SU-DHL-6 (cell line): ENCODE data around the gene RAP1GAP2.

ENCODE experiments used
- H2AFZ ChIP-seq: fragments of 200-600 bp; sonication (generic); 2 replicates; pipeline ENCODE4 v1.6.1; 2014; ENCODE audit warnings: low read depth, mild to moderate bottlenecking, moderate library complexity, mixed read lengths, antibody characterized with exemption, low read length; ENCODE audit not compliant: severe bottlenecking
- H3F3A ChIP-seq: fragments of 200-600 bp; shearing (Covaris generic); 2 replicates; pipeline ENCODE4 v1.6.0; 2016; ENCODE audit warnings: antibody characterized with exemption, mild to moderate bottlenecking; ENCODE audit not compliant: insufficient read depth
- H3K27ac ChIP-seq: fragments of 200-600 bp; sonication (generic); 2 replicates; pipeline ENCODE4 v1.5.1; 2016; ENCODE audit warnings: low read depth, mild to moderate bottlenecking, low read length, moderate library complexity, mixed read lengths
- H3K27me3 ChIP-seq: fragments of 200-600 bp; sonication (generic), shearing (Covaris generic); 2 replicates; pipeline ENCODE4 v1.6.0; 2014; ENCODE audit warnings: mild to moderate bottlenecking, low read length
- H3K36me3 ChIP-seq: fragments of 200-600 bp; sonication (generic); 2 replicates; pipeline ENCODE4 v1.6.1; 2014; ENCODE audit warnings: mild to moderate bottlenecking, low read length, mixed read lengths
- H3K4me2 ChIP-seq: fragments of 300-600, 200-600 bp; shearing (Covaris generic), sonication (generic); 2 replicates; pipeline ENCODE4 v1.6.0; 2014; ENCODE audit warnings: low read length, low read depth, mild to moderate bottlenecking; ENCODE audit not compliant: poor library complexity, severe bottlenecking
- H3K4me3 ChIP-seq: fragments of 200-600 bp; sonication (generic); 2 replicates; pipeline ENCODE4 v1.5.1; 2014; ENCODE audit warnings: antibody characterized with exemption, low read length, mild to moderate bottlenecking, mixed read lengths; ENCODE audit not compliant: insufficient read depth, poor library complexity, severe bottlenecking
- H3K79me2 ChIP-seq: fragments of 200-600 bp; sonication (generic); 2 replicates; pipeline ENCODE4 v1.6.1; 2014; ENCODE audit warnings: mild to moderate bottlenecking, low read length, moderate library complexity; ENCODE audit not compliant: insufficient read depth
- H3K9ac ChIP-seq: fragments of 200-600 bp; sonication (generic); 2 replicates; pipeline ENCODE4 v1.7.0; 2014; ENCODE audit warnings: mild to moderate bottlenecking, low read length
- H3K9me2 ChIP-seq: fragments of 200-600 bp; sonication (generic); replicated peaks from 2 replicates; pipeline ENCODE4 v1.6.1; 2014; ENCODE audit warnings: low read length; ENCODE audit not compliant: insufficient read depth
- H3K9me3 ChIP-seq: fragments of 200-600 bp; sonication (generic); 2 replicates; pipeline ENCODE4 v1.6.1; 2014; ENCODE audit warnings: low read length, mixed read lengths; ENCODE audit not compliant: insufficient read depth
- H4K20me1 ChIP-seq: fragments of 200-600 bp; sonication (generic); 2 replicates; pipeline ENCODE4 v1.6.1; 2014; ENCODE audit warnings: low read depth, mild to moderate bottlenecking, antibody characterized with exemption, low read length, moderate library complexity, mixed read lengths
- EZH2phosphoT487 ChIP-seq: fragments of 200-600 bp; sonication (generic), shearing (Covaris generic); conservative IDR thresholded peaks from 2 replicates; pipeline ENCODE4 v1.6.1; 2018; ENCODE audit warnings: mild to moderate bottlenecking, antibody characterized with exemption, low read length, moderate library complexity, mixed read lengths
- TF ChIP-seq, protein P1 (sequence below): fragments of 200-600 bp; sonication (generic); IDR thresholded peaks from one replicate; pipeline ENCODE4 v1.5.1; 2017; ENCODE audit warnings: antibody characterized with exemption, mild to moderate bottlenecking, low read length, moderate library complexity; ENCODE audit not compliant: insufficient read depth, poor library complexity, severe bottlenecking

RAP1GAP2 gene

DNA sequence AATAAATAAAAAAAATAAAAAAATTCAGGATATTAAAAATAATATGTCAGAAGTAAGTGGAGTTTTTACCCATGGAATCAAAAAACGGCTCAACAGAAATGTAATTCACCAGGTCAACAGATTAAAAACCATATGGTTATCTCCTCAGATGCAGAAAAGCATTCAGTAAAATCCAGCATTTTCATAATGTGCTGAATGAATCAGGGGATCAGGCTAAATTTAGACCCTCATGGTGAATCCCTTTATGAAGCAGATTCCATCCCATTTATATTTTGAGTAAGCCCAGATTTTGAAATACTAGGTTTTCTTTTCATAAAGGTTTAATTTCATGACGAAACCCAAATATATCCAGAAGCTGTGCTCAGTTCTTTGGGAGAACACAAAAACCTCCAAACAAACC lies 182.8 kb downstream of the RAP1GAP2 start:
- Histone ChIP-seq H4K20me1 (no peaks in the 10 kb centered on the region), H3K36me3 (no peaks in the 10 kb centered on the region), H3K9me2 (no peaks in the 10 kb centered on the region), H3F3A (no peaks in the 10 kb centered on the region), H3K27ac (no peak overlapping the region), H3K9me3 (no peaks in the 10 kb centered on the region), H3K9ac (no peak overlapping the region), H3K4me3 (no peak overlapping the region), H3K27me3 (no peaks in the 10 kb centered on the region), H3K4me2 (no peak overlapping the region), H2AFZ (no peak overlapping the region), H3K79me2 (no peaks in the 10 kb centered on the region)
- TF ChIP-seq EZH2phosphoT487 = no peak
- TF ChIP-seq, protein P1, sequence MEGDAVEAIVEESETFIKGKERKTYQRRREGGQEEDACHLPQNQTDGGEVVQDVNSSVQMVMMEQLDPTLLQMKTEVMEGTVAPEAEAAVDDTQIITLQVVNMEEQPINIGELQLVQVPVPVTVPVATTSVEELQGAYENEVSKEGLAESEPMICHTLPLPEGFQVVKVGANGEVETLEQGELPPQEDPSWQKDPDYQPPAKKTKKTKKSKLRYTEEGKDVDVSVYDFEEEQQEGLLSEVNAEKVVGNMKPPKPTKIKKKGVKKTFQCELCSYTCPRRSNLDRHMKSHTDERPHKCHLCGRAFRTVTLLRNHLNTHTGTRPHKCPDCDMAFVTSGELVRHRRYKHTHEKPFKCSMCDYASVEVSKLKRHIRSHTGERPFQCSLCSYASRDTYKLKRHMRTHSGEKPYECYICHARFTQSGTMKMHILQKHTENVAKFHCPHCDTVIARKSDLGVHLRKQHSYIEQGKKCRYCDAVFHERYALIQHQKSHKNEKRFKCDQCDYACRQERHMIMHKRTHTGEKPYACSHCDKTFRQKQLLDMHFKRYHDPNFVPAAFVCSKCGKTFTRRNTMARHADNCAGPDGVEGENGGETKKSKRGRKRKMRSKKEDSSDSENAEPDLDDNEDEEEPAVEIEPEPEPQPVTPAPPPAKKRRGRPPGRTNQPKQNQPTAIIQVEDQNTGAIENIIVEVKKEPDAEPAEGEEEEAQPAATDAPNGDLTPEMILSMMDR = no peak

DNA sequence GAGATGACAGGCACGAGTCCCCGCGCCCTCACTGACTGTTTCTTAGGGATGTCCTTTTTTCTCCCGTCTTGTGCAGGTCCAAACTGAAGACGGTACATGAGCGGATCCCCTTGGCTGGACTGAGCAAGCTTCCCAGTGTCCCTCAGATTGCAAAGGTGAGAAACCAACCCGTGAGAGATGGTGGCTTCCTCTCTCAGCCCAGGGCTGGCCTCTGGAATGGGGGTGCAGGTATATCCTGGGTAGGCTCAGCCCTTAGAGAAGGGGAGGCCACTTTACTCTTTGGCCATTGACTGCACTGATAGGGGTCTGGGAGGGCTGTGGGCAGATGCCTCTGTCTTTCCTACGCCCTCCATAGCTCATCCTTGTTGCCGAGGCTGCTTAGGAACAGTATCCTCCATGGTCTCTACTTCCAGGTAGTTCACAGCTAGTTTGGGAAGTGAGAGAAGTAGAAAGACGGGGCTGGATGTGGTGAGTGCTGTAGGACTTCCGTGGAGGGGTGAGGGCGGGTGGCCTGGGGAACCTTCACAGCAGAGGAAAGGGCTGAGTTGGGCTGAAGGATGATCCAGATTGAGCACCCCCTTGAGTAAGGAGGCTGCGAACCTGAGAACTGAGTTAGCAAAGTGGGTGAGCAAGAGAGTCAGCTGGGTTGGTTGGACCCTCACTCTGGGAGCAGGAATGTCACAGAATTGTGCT lies 184.1 kb downstream of the RAP1GAP2 start:
- Histone ChIP-seq H3K9ac (no peak overlapping the region), H3K27me3 (no peaks in the 10 kb centered on the region), H3K9me3 (no peaks in the 10 kb centered on the region), H3K36me3 (no peaks in the 10 kb centered on the region), H4K20me1 (no peaks in the 10 kb centered on the region), H3K79me2 (no peaks in the 10 kb centered on the region), H3K9me2 (no peaks in the 10 kb centered on the region), H3F3A (no peaks in the 10 kb centered on the region), H2AFZ (no peak overlapping the region), H3K4me3 (no peak overlapping the region), H3K27ac (no peak overlapping the region), H3K4me2 (no peak overlapping the region)
- TF ChIP-seq, protein P1 = no peak
- no peak for TF ChIP-seq EZH2phosphoT487

DNA sequence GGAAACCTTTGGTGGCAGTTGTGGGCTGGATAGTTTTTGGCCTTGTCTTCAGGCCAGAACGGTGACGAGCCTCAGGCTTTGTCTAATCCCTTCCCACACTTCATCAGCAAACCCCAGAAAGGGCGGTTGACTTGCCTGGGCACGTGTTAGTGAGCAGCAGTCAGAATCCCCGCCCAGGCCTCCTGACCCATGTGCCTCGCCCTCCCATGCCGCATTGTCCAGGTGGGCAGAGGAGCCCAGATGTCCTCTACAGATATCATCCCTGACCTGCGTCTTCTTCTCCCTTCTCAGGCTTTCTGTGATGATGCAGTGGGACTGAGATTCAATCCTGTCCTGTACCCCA lies 184.6 kb downstream of the RAP1GAP2 start:
- Histone ChIP-seq H3K9me2 (no peaks in the 10 kb centered on the region), H3K9me3 (no peaks in the 10 kb centered on the region), H3K4me2 (no peak overlapping the region), H3K4me3 (no peak overlapping the region), H3K27me3 (no peaks in the 10 kb centered on the region), H3F3A (no peaks in the 10 kb centered on the region), H3K36me3 (no peaks in the 10 kb centered on the region), H3K27ac (no peak overlapping the region), H4K20me1 (no peaks in the 10 kb centered on the region), H3K9ac (no peak overlapping the region), H3K79me2 (no peaks in the 10 kb centered on the region), H2AFZ (no peak overlapping the region)
- TF ChIP-seq, protein P1 = no peak
- TF ChIP-seq EZH2phosphoT487 = no peak
